Endothelial cell of umbilical vein (primary cell): Measurements from ENCODE around the gene KLHL9. TPM values are rescaled to one million over a fixed set of nuclear protein-coding genes. Genes with fewer than 3 reads are reported as not detected.

Source experiments
- Bru-seq: library from RNA; stranded (reverse); fragments of 400-500 nt; gene quantifications from one replicate; lab custom pipeline; 2021; lab: Mats Ljungman, UMichigan
- BruChase-seq, 2 experiments: library from RNA; stranded (reverse); fragments of 400-500 nt; gene quantifications; one replicate each; lab custom pipeline; 2021; lab: Mats Ljungman, UMichigan
- BruUV-seq: library from RNA; stranded (reverse); fragments of 400-500 nt; replicated peaks from 2 replicates; lab custom pipeline; 2021; lab: Mats Ljungman, UMichigan
- CTCF ChIA-PET: fragments of 300-600, 350-600 bp; sonication (Branson Sonifier 250); formaldehyde crosslinking; loops from one replicate; lab custom pipeline; 2021; ENCODE audit warnings: antibody characterized with exemption, inconsistent platforms; lab: Charles Lee
- POLR2A ChIA-PET: fragments of 300-600, 350-600 bp; sonication (Branson Sonifier 250); formaldehyde crosslinking; loops from one replicate; lab custom pipeline; 2021; ENCODE audit warnings: antibody characterized with exemption, inconsistent platforms; lab: Charles Lee
- DNase-seq: peaks from one replicate; pipeline ENCODE4 v3.0.0-alpha.2; 2011; ENCODE audit warnings: low read depth, low spot score
- FAIRE-seq: peaks from 2 replicates; lab custom pipeline; 2011; peaks lifted over from hg19 to GRCh38; lab: Jason Lieb, UNC
- H2AFZ ChIP-seq: 2 replicates; pipeline ENCODE4 v1.6.0; 2012; ENCODE audit warnings: low read depth, low read length, control low read depth, inconsistent platforms
- H3K27ac ChIP-seq: 2 replicates; pipeline ENCODE4 v1.5.1; 2011; ENCODE audit warnings: low read depth, mild to moderate bottlenecking, control low read depth, low read length, moderate library complexity; ENCODE audit not compliant: insufficient read depth
- H3K27me3 ChIP-seq, 2 experiments: 2 replicates each; pipeline versions ENCODE4 v1.6.0 to v1.6.1; 2011; ENCODE audit warnings: low read length in 2 of 2, mixed read lengths in 1 of 2; ENCODE audit not compliant: control insufficient read depth in 2 of 2, insufficient read depth in 2 of 2
- H3K36me3 ChIP-seq, 2 experiments: 2 replicates in 1 of 2; 3 replicates in 1 of 2; pipeline ENCODE4 v1.5.1; 2011; ENCODE audit warnings: low read length in 2 of 2, mild to moderate bottlenecking in 1 of 2, moderate library complexity in 1 of 2; ENCODE audit not compliant: control insufficient read depth in 2 of 2, insufficient read depth in 2 of 2; ENCODE audit errors: extremely low read depth in 1 of 2
- H3K4me1 ChIP-seq: 3 replicates; pipeline ENCODE4 v1.5.1; 2011; ENCODE audit warnings: mild to moderate bottlenecking, low read length; ENCODE audit not compliant: control insufficient read depth, insufficient read depth; ENCODE audit errors: extremely low read depth
- H3K4me2 ChIP-seq: 2 replicates; pipeline ENCODE4 v1.6.1; 2011; ENCODE audit warnings: low read length, control low read depth, mixed read lengths; ENCODE audit not compliant: insufficient read depth
- H3K4me3 ChIP-seq, 3 experiments: fragments of 200-600 bp in 1 of 3; sonication (generic), shearing (Covaris generic) in 1 of 3; replicated peaks in 1 of 3; 2 replicates each; pipeline ENCODE4 v1.5.1; 2011 to 2016; ENCODE audit warnings: control low read depth in 3 of 3, low read length in 3 of 3, mild to moderate bottlenecking in 2 of 3, inconsistent platforms in 1 of 3, low read depth in 1 of 3, moderate library complexity in 1 of 3; ENCODE audit not compliant: insufficient read depth in 1 of 3
- H3K79me2 ChIP-seq: 2 replicates; pipeline ENCODE4 v1.6.0; 2012; ENCODE audit warnings: low read length, inconsistent platforms; ENCODE audit not compliant: control insufficient read depth, insufficient read depth
- H3K9ac ChIP-seq: replicated peaks from 2 replicates; pipeline ENCODE3; 2011; ENCODE audit warnings: low read length, control low read depth; ENCODE audit not compliant: insufficient read depth; ENCODE audit errors: extremely low read depth
- H3K9me1 ChIP-seq: replicated peaks from 3 replicates; pipeline ENCODE4 v1.6.0; 2011; ENCODE audit warnings: mild to moderate bottlenecking, low read length; ENCODE audit not compliant: control insufficient read depth, insufficient read depth; ENCODE audit errors: extremely low read depth
- H3K9me3 ChIP-seq: replicated peaks from 2 replicates; pipeline ENCODE4 v1.5.1; 2012; ENCODE audit warnings: low read length, inconsistent platforms; ENCODE audit not compliant: control insufficient read depth, insufficient read depth
- H4K20me1 ChIP-seq: replicated peaks from 2 replicates; pipeline ENCODE3; 2011; ENCODE audit warnings: mild to moderate bottlenecking, low read length; ENCODE audit not compliant: control insufficient read depth, insufficient read depth; ENCODE audit errors: extremely low read depth
- FOS ChIP-seq: IDR thresholded peaks from 2 replicates; pipeline ENCODE4 v1.6.1; 2011; ENCODE audit warnings: mild to moderate bottlenecking, low read length, moderate library complexity, borderline replicate concordance; ENCODE audit not compliant: insufficient read depth
- GATA2 ChIP-seq: IDR thresholded peaks from 2 replicates; pipeline ENCODE4 v1.7.0; 2011; ENCODE audit warnings: low read depth, mild to moderate bottlenecking, moderate library complexity, mixed read lengths, low read length; ENCODE audit not compliant: insufficient read length, insufficient read depth
- POLR2A ChIP-seq: IDR thresholded peaks from 2 replicates; pipeline ENCODE4 v1.6.1; 2012; ENCODE audit warnings: low read depth, mild to moderate bottlenecking, control low read depth, low read length
- POLR2AphosphoS5 ChIP-seq: IDR thresholded peaks from 2 replicates; pipeline ENCODE4 v1.6.1; 2012; ENCODE audit warnings: low read depth, mild to moderate bottlenecking, control low read depth, low read length, moderate library complexity; ENCODE audit not compliant: insufficient read depth
- dilution Hi-C: fragments of 300-500 bp; cut with MboI; formaldehyde crosslinking; loops from one replicate; pipeline ENCODE4 v1.15.0; 2019; ENCODE audit warnings: low sequenced_read_pairs; ENCODE audit not compliant: extremely low pct_ligation_motif_present
- intact Hi-C: fragments of 100-400 bp; cut with micrococcal nuclease; formaldehyde crosslinking; loops from one replicate; pipeline ENCODE4 v1.10.0; 2022
- long read RNA-seq: library from polyadenylated mRNA; stranded (forward); transcript quantifications from one replicate; pipeline ENCODE4 v2.0.0, GENCODE V29; 2021
- polyA minus RNA-seq, 3 experiments: library from RNA; depleted of rRNA, polyadenylated mRNA; stranded (reverse); fragments of >200 nt; gene quantifications; 1 replicate in 1 of 3; 2 replicates in 2 of 3; pipeline ENCODE4 v1.2.3, GENCODE V29; 2011
- polyA plus RNA-seq, 4 experiments: library from polyadenylated mRNA; depleted of rRNA in 3 of 4; stranded (reverse) in 3 of 4; unstranded in 1 of 4; fragments of >200 nt; gene quantifications; 2 replicates each; pipeline versions ENCODE4 v1.2.1 to v1.2.3, GENCODE V29; 2011 to 2012; ENCODE audit warnings: missing spikeins in 1 of 4
- total RNA-seq: library from RNA; stranded (reverse); gene quantifications from 2 replicates; pipeline ENCODE4 v1.2.3, GENCODE V29; 2021
- TF ChIP-seq, protein P1 (sequence below): IDR thresholded peaks from 2 replicates; pipeline ENCODE4 v1.6.1; 2011; ENCODE audit not compliant: insufficient read depth, insufficient read length

KLHL9 gene
- total RNA-seq (23.5 and 23.6 TPM in 2 replicates), polyA plus RNA-seq (7.4 and 8.0 TPM in 2 replicates), polyA minus RNA-seq (37.3 and 37.5 TPM in 2 replicates), Bru-seq, nascent RNA (percentile 96 among the genes with signal in this experiment), BruChase-seq, experiment 1, labeled RNA remaining after a 6-hour chase (percentile 78 among the genes with signal in this experiment), BruChase-seq, experiment 2, labeled RNA remaining after a 2-hour chase (percentile 99 among the genes with signal in this experiment)
- 7.6 and 9.2 TPM in 2 replicates for polyA plus RNA-seq (2011; cell fraction: cytosol; rRNA removed)
- 11.9 and 14.2 TPM in 2 replicates for polyA plus RNA-seq (2011; cell fraction: nucleus; rRNA removed)
- 19.6 and 22.0 TPM in 2 replicates for polyA plus RNA-seq (2012)
- polyA minus RNA-seq (2011; cell fraction: cytosol; rRNA and poly(A)+ RNA removed) = 9.1 TPM
- polyA minus RNA-seq (2011; cell fraction: nucleus; rRNA and poly(A)+ RNA removed) = 32.3 and 42.3 TPM in 2 replicates
- long read RNA-seq, full-length matches to known transcripts = 44 of 52 reads
- long read RNA-seq, partial matches to known transcripts = 5 of 52 reads
- long read RNA-seq, other reads (novel, unspliced or antisense) = 3 of 52 reads

DNA sequence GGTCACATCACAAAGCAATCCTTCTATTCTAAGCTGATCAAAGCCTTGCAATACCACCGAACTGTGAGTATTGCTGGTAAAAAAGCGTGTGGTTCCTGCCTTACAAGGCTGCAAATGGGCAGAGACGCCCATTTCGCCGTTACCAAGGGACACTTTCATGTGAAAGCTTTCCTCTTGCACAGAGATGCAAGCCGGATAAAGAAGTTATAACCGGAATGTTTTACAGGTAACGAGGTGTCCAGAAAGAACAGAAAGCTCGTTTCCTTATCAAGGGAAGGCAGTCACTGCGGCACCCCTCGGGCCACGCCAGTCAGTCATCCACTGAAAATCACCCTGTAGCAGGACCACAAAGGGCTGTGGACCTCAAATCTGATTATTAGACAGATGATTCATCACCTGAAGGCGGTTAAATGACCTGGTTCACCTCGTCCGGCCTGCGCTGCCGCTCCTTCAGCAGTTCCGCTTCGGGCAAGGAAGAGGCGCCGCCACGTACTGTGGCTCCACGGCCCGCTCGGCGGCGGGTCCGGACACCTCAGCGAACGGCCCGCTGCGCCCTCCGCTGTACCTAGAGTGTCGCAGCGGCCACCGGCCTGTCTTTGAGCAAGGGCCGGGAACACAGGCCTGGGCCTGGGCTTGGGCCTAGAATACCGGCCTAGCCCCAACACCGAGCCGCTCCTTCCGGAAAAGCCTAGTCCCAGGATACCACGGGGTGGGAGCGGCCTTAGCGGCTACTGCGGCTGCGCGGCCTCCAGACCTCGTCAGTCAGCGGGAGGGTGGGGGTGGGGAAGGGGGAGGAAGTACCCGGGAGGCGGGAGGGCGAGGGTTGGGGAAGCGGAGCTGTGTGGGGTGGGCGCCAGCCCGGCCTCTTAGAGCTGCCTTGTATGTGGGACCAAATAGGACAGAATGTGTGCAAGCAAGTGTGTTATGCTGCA is at the start of gene KLHL9:
TSS of gene KLHL9 (minus strand) at position 704 of the 932 bp plus-strand sequence. CDS start at position 159, 545 bp downstream.
- intact Hi-C loops (loop anchor here (2.0 to 10.0 kb wide), 4 partner anchors 16 to 1110 kb away; partner anchors contain the start of genes DMRTA1 and MTAP), dilution Hi-C loops (no loop called here)
- DNase-seq (peak; percentile 91), FAIRE-seq (peak; percentile 74)
- H2AFZ ChIP-seq = peak within 1 kb of the TSS; percentile 96
- ChIA-PET POLR2A (interaction anchor here (1.3 kb wide), 1 partner anchor 9 kb away, joined by 7 read pairs; no protein-coding TSS in a partner anchor), CTCF (interaction anchor here (0.9 to 3.2 kb wide), 11 partner anchors 9 to 131 kb away, joined by 3 to 23 read pairs (median 5); no protein-coding TSS in a partner anchor)
- peak within 1 kb of the TSS; percentile 99 for H3K9ac ChIP-seq
- no peaks in the 10 kb centered on the region for H3K9me3 ChIP-seq
- TSS peak; percentile 47 for BruUV-seq
- TF ChIP-seq, protein P1, sequence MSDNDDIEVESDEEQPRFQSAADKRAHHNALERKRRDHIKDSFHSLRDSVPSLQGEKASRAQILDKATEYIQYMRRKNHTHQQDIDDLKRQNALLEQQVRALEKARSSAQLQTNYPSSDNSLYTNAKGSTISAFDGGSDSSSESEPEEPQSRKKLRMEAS = no peak
- TF ChIP-seq FOS (peak; percentile 22), POLR2A (peak; percentile 74), POLR2AphosphoS5 (peak; percentile 50), GATA2 (no peak)
- no peaks in the 10 kb centered on the region for H3K9me1 ChIP-seq
- peaks cover 35% of the 10 kb centered on the region for H3K4me1 ChIP-seq
- peak within 1 kb of the TSS; percentile 60 to 96 (median 95) for H3K4me3 ChIP-seq
- H3K36me3 ChIP-seq = no peaks in the 10 kb centered on the region
- H3K4me2 ChIP-seq = peak within 1 kb of the TSS; percentile 99
- peak within 1 kb of the TSS; percentile 94 for H3K27ac ChIP-seq
- H3K79me2 ChIP-seq = peaks cover 52% of the 10 kb centered on the region
- H3K27me3 ChIP-seq = peaks cover 8 to 12% of the 10 kb centered on the region in 2 experiments
- H4K20me1 ChIP-seq = peaks cover 10% of the 10 kb centered on the region
